ENCODE results near the gene TMEM61. TPM values are rescaled to one million over a fixed set of nuclear protein-coding genes. Genes with fewer than 3 reads are reported as not detected.

TMEM61 gene
- total RNA-seq, 3 donors from 2014 or later: 4.9 to 17.9 (median 8.5) TPM

GRCh38 chr1:54982739-54983138, 2.3 kb downstream of the TMEM61 start:
- no peak for ATAC-seq

DNA sequence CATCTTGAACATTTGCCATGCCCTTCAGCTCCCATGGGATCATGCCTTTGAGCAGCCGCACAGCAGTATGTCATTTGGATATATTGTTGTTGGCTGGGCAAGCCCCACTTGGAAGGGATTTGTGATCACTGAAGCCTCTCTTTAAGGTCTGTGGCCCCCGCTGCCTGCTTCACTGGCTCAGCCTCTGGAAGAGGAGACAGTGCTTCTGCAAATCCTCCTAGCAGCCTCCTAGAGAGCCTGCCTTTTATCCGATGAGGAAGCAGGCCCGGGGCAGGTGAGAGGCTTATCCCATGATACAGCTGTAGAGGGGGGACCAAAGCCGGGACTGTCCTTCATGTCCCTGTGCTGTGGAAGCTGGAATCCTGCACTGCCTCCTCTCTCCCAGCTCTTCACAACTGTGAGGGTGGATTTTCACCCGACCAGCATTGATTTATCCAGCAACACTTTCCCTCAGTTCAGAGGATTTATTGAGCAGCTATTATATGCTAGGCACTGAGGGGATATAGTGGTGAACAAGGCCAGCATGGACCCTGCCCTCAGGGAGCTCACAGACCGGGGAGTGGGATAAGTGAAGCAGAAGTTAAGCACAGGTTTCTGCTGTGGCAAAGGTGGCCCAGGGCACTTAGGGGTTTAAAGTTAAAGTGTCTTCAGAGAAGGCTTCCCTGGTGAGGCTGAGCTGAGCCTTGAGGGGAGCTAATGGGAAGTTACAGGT, 3.9 kb downstream of the TMEM61 start:
- H3K9me3 ChIP-seq: no peaks in the 10 kb centered on the region
- TF ChIP-seq, protein P1, sequence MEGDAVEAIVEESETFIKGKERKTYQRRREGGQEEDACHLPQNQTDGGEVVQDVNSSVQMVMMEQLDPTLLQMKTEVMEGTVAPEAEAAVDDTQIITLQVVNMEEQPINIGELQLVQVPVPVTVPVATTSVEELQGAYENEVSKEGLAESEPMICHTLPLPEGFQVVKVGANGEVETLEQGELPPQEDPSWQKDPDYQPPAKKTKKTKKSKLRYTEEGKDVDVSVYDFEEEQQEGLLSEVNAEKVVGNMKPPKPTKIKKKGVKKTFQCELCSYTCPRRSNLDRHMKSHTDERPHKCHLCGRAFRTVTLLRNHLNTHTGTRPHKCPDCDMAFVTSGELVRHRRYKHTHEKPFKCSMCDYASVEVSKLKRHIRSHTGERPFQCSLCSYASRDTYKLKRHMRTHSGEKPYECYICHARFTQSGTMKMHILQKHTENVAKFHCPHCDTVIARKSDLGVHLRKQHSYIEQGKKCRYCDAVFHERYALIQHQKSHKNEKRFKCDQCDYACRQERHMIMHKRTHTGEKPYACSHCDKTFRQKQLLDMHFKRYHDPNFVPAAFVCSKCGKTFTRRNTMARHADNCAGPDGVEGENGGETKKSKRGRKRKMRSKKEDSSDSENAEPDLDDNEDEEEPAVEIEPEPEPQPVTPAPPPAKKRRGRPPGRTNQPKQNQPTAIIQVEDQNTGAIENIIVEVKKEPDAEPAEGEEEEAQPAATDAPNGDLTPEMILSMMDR (IDR thresholded peaks at IDR 0.05): no peak
- H3K36me3 ChIP-seq (ENCODE audit: low read depth): no peaks in the 10 kb centered on the region
- ATAC-seq (no peak), DNase-seq (no peak)
- intact Hi-C loops (cut with DNase I, micrococcal nuclease): no loop called here
- no peak overlapping the region for H3K4me3 ChIP-seq
- H3K4me1 ChIP-seq (ENCODE audit: low read depth): no peaks in the 10 kb centered on the region

More at GRCh38 chr1:54982739-54983138, 2.3 kb downstream of the TMEM61 start:
- intact Hi-C loops (cut with DNase I, micrococcal nuclease): no loop called here
- TF ChIP-seq, protein P1 (IDR thresholded peaks at IDR 0.05): no peak
- no peaks in the 10 kb centered on the region for H3K9me3 ChIP-seq
- H3K4me1 ChIP-seq (ENCODE audit: low read depth): peaks cover 3% of the 10 kb centered on the region
- no peak for DNase-seq
- no peak overlapping the region for H3K4me3 ChIP-seq
- no peaks in the 10 kb centered on the region for H3K36me3 ChIP-seq (ENCODE audit: low read depth)

DNA sequence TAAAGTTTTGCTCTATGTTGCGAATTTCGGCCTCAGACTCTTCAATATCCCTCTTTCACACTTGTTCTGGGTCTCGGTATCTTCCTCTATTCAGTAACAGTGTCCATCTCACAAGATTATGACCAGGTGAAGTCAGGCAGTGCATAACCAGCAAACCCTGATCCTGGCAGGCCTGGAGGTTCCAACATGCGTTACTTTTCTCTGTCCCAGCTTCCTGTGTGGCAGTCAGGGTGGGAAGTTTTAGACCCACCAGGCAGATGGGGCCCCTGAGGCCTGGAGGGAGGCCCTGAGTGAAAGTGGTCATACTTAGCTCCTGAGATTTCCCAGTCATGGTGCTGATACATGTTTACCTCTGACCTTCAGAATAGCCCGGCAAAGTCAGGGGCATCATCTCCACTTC, 5.1 kb downstream of the TMEM61 start:
- H3K4me1 ChIP-seq (ENCODE audit: low read depth): no peaks in the 10 kb centered on the region
- intact Hi-C loops (cut with DNase I, micrococcal nuclease): no loop called here
- no peaks in the 10 kb centered on the region for H3K36me3 ChIP-seq (ENCODE audit: low read depth)
- no peaks in the 10 kb centered on the region for H3K9me3 ChIP-seq
- H3K4me3 ChIP-seq: no peak overlapping the region
- ATAC-seq: no peak
- TF ChIP-seq, protein P1 (IDR thresholded peaks at IDR 0.05): no peak
- no peak for DNase-seq

- intact Hi-C loops (cut with DNase I, micrococcal nuclease): no loop called here
- Histone ChIP-seq H3K9me3 (no peaks in the 10 kb centered on the region), H3K4me3 (no peak overlapping the region), H3K4me1 (ENCODE audit: low read depth) (no peaks in the 10 kb centered on the region), H3K36me3 (ENCODE audit: low read depth) (no peaks in the 10 kb centered on the region)
- DNase-seq (no peak), ATAC-seq (no peak)
- TF ChIP-seq, protein P1 (IDR thresholded peaks at IDR 0.05): no peak
Measured at GRCh38 chr1:54986025-54986424, 5.6 kb downstream of the TMEM61 start.

GRCh38 chr1:54986533-54986932, 6.1 kb downstream of the TMEM61 start:
- Histone ChIP-seq H3K36me3 (ENCODE audit: low read depth) (no peaks in the 10 kb centered on the region), H3K4me1 (ENCODE audit: low read depth) (no peaks in the 10 kb centered on the region), H3K9me3 (no peaks in the 10 kb centered on the region), H3K4me3 (no peak overlapping the region)
- intact Hi-C loops (cut with DNase I, micrococcal nuclease): no loop called here
- TF ChIP-seq, protein P1 (IDR thresholded peaks at IDR 0.05): no peak
- no peak for DNase-seq
- no peak for ATAC-seq

Data from mucosa of descending colon (tissue), 3 donors.